Hepatocyte (in vitro differentiated cells): ENCODE results near the gene STXBP6.

ENCODE experiments used
- CTCF ChIP-seq: fragments of 200-600 bp; sonication (generic); IDR thresholded peaks from 2 replicates; pipeline ENCODE4 v1.5.1; 2016; ENCODE audit warnings: antibody characterized with exemption, mild to moderate bottlenecking; ENCODE audit not compliant: poor library complexity
- EZH2 ChIP-seq: fragments of 200-600 bp; sonication (generic); IDR thresholded peaks from 2 replicates; pipeline ENCODE4 v1.6.1; 2016; ENCODE audit warnings: antibody characterized with exemption, mild to moderate bottlenecking, borderline replicate concordance

GRCh38 chr14:24904533-24904932, 145.4 kb downstream of the STXBP6 start:
- TF ChIP-seq CTCF: no peak
- no peak for TF ChIP-seq EZH2
